HEK293T (cell line): ENCODE results near the gene MAGEA8.

ENCODE experiments used
- CTCF ChIA-PET: fragments of 350-600 bp; formaldehyde crosslinking; extraction: SDS; loops from one replicate; lab custom pipeline; 2021; ENCODE audit warnings: antibody characterized with exemption, inconsistent platforms; lab: Yijun Ruan, JAX
- POLR2A ChIA-PET: fragments of 350-600 bp; formaldehyde crosslinking; extraction: SDS; loops from one replicate; lab custom pipeline; 2020; ENCODE audit warnings: antibody characterized with exemption, inconsistent platforms; lab: Yijun Ruan, JAX
- DNase-seq: peaks from one replicate; pipeline ENCODE4 v3.0.0; 2012; ENCODE audit warnings: mixed read lengths; ENCODE audit errors: extremely low spot score
- ARNT ChIP-seq: fragments of 450-650 bp; IDR thresholded peaks from 2 replicates; pipeline ENCODE4 v1.6.1; 2017; ENCODE audit warnings: mild to moderate bottlenecking
- BHLHE40 ChIP-seq: fragments of 450-650 bp; IDR thresholded peaks from 2 replicates; pipeline ENCODE4 v1.6.1; 2016; ENCODE audit warnings: mild to moderate bottlenecking, moderate library complexity, borderline replicate concordance
- CTBP1 ChIP-seq: fragments of 450-650 bp; IDR thresholded peaks from 2 replicates; pipeline ENCODE4 v1.6.1; 2016; ENCODE audit warnings: borderline replicate concordance
- ELF4 ChIP-seq: fragments of 450-650 bp; IDR thresholded peaks from 2 replicates; pipeline ENCODE4 v1.6.1; 2017; ENCODE audit warnings: antibody characterized with exemption
- FOXA1 ChIP-seq: fragments of 450-650 bp; IDR thresholded peaks from 2 replicates; pipeline ENCODE4 v1.6.1; 2016; ENCODE audit warnings: mild to moderate bottlenecking
- FOXK2 ChIP-seq: fragments of 450-650 bp; IDR thresholded peaks from 2 replicates; pipeline ENCODE4 v1.6.1; 2016; ENCODE audit warnings: mild to moderate bottlenecking
- FOXM1 ChIP-seq: fragments of 450-650 bp; IDR thresholded peaks from 2 replicates; pipeline ENCODE4 v1.6.1; 2017; ENCODE audit warnings: mild to moderate bottlenecking, borderline replicate concordance
- HDGF ChIP-seq: fragments of 450-650 bp; IDR thresholded peaks from 2 replicates; pipeline ENCODE4 v1.6.1; 2017; ENCODE audit warnings: antibody characterized with exemption, borderline replicate concordance
- L3MBTL2 ChIP-seq: fragments of 450-650 bp; conservative IDR thresholded peaks from 2 replicates; pipeline ENCODE4 v1.6.1; 2016; ENCODE audit warnings: mild to moderate bottlenecking
- LEF1 ChIP-seq: fragments of 450-650 bp; IDR thresholded peaks from 2 replicates; pipeline ENCODE4 v1.6.1; 2017; ENCODE audit warnings: mild to moderate bottlenecking, borderline replicate concordance
- NFRKB ChIP-seq: fragments of 450-650 bp; IDR thresholded peaks from 2 replicates; pipeline ENCODE4 v1.6.1; 2016; ENCODE audit warnings: mild to moderate bottlenecking, moderate library complexity
- PKNOX1 ChIP-seq: fragments of 450-650 bp; IDR thresholded peaks from 2 replicates; pipeline ENCODE4 v1.6.1; 2016
- SP1 ChIP-seq: fragments of 450-650 bp; IDR thresholded peaks from 2 replicates; pipeline ENCODE4 v1.6.1; 2017
- SUZ12 ChIP-seq: fragments of 450-650 bp; IDR thresholded peaks from 2 replicates; pipeline ENCODE4 v1.6.1; 2016; ENCODE audit warnings: mild to moderate bottlenecking
- TARDBP ChIP-seq: fragments of 450-650 bp; IDR thresholded peaks from 2 replicates; pipeline ENCODE4 v1.6.1; 2016
- ZNF384 ChIP-seq: fragments of 450-650 bp; IDR thresholded peaks from 2 replicates; pipeline ENCODE4 v1.6.1; 2016

The MAGEA8 gene

GRCh38 chrX:149845385-149845784, 35.6 kb upstream of the MAGEA8 start:
- POLR2A ChIA-PET, result no interaction called here
- TF ChIP-seq NFRKB (no peak), SUZ12 (no peak), BHLHE40 (no peak), HDGF (no peak), ARNT (no peak), L3MBTL2 (no peak)
- CTCF ChIA-PET, result no interaction called here
- no peak for DNase-seq

- TF ChIP-seq PKNOX1 (no peak), FOXM1 (no peak), ARNT (no peak), L3MBTL2 (no peak), ZNF384 (no peak), TARDBP (no peak), SUZ12 (no peak), FOXK2 (no peak), SP1 (no peak), NFRKB (no peak), BHLHE40 (no peak), CTBP1 (no peak), ELF4 (no peak), FOXA1 (no peak), HDGF (no peak), LEF1 (no peak)
- POLR2A ChIA-PET, result no interaction called here
These were observed 34.2 kb upstream of the MAGEA8 start for GRCh38 chrX:149846789-149847188.

DNA sequence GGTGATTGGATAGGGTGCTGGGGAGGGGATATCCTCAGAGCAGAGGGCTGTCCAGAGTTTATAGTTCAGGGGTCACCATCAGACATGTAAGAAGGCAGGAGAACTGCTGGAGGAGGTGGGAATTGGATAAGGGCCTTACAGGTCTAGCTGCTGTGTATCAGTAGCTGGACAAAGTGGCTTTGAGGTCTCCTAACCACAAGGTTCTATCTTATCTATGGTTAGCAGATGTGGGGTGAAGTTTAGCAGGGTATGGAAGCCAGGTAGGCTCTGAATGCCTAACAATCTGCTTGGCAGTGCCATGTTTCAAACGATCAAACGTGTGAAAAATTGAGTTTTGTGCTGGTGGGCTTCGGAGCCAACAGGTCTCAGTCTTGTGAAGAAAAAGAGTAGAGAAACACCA, 32.1 kb upstream of the MAGEA8 start:
- CTCF ChIA-PET, result interaction anchor here (0.6 kb wide), 1 partner anchor 23 kb away, joined by 3 read pairs; no protein-coding TSS in a partner anchor
- POLR2A ChIA-PET, result interaction anchor here (1.2 kb wide), 1 partner anchor 90 kb away, joined by 4 read pairs; the partner anchor contains the start of gene EOLA2
- no peak for TF ChIP-seq HDGF
- no peak for TF ChIP-seq FOXM1
- TF ChIP-seq TARDBP, result no peak
- no peak for TF ChIP-seq PKNOX1
- TF ChIP-seq SUZ12, result no peak
- no peak for TF ChIP-seq LEF1
- no peak for TF ChIP-seq CTBP1
- TF ChIP-seq FOXK2, result no peak
- TF ChIP-seq FOXA1, result no peak
- TF ChIP-seq ELF4, result no peak
- no peak for TF ChIP-seq BHLHE40
- TF ChIP-seq ZNF384, result no peak
- no peak for TF ChIP-seq ARNT
- TF ChIP-seq SP1, result no peak
- TF ChIP-seq L3MBTL2, result no peak
- no peak for TF ChIP-seq NFRKB

More at GRCh38 chrX:149846789-149847188, 34.2 kb upstream of the MAGEA8 start:
- CTCF ChIA-PET, result interaction anchor here (1.1 kb wide), 1 partner anchor 12 kb away, joined by 3 read pairs; no protein-coding TSS in a partner anchor
- no peak for DNase-seq

DNA sequence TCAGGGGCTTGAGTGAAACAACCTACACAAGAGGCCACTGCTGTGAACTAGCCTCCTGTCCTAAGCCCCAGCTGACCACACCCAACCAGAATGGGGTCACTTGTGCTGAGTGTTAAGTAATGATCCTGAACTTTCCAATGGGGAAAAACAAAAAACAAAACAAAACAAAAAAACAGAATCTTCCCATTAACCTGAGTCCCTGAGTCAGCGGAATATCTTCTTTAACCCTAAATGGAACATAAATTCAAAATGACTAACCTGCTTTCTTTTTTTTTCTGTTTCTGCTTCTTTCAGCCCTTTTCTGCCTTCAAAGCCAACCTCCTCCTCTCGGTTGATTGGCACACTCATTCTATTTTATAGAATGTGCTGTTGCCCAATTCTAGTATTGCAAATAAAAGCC, 31.2 kb upstream of the MAGEA8 start:
- POLR2A ChIA-PET, result no interaction called here
- no peak for TF ChIP-seq FOXA1
- TF ChIP-seq LEF1, result no peak
- no peak for TF ChIP-seq FOXM1
- no peak for TF ChIP-seq FOXK2
- no peak for TF ChIP-seq TARDBP
- CTCF ChIA-PET, result interaction anchor here (0.7 kb wide), 1 partner anchor 56 kb away, joined by 3 read pairs; no protein-coding TSS in a partner anchor

More for the DNA sequence above, 32.1 kb upstream of the MAGEA8 start:
- DNase-seq, result no peak

DNA sequence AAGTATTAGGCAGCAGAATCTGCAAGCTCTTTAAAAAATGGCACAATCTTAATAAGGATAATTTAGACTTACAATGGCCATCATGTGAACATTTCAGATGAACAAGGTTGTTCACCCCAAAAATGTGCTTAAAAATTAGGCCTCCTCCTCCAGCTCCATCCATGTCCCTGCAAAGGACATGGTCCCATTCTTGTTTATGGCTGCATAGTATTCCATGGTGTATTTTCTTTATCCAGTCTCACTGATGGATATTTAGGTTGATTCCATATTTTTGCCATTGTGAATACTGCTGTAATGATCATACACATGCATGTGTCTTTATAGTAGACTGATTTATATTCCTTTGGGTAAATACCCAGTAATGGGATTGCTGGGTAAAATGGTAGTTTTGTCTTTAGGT, 29.1 kb upstream of the MAGEA8 start:
- TF ChIP-seq FOXA1 (no peak), BHLHE40 (no peak), SP1 (no peak), ZNF384 (no peak), L3MBTL2 (no peak), NFRKB (no peak), FOXM1 (no peak), PKNOX1 (no peak), ARNT (no peak), HDGF (no peak), TARDBP (no peak), CTBP1 (no peak), FOXK2 (no peak), ELF4 (no peak), SUZ12 (no peak), LEF1 (no peak)
- POLR2A ChIA-PET, result no interaction called here
- no peak for DNase-seq
- CTCF ChIA-PET, result no interaction called here

More for the DNA sequence above, 31.2 kb upstream of the MAGEA8 start:
- no peak for DNase-seq

DNA sequence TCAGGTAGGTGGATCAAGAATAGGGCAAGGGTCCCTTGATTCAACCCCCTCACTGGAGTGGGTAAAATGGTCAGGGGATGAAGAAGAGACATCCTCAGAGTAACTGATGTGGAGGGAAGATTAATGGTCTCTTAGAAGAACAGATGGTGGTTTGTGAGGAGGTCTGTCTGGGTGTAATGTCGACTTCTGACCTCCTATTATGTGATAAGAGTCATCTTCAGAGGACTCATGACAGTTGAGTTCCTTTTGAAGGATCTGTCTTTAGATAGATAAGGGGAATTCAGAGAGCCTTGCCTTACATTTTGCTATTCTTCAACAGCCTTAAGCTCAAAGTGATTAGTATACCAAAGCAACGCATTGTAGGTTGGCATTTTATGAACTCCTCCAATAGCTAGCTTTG, 27.1 kb upstream of the MAGEA8 start:
- no peak for DNase-seq
- ChIA-PET POLR2A (no interaction called here), CTCF (no interaction called here)
- TF ChIP-seq L3MBTL2 (no peak), ARNT (no peak), FOXM1 (no peak), FOXA1 (no peak), TARDBP (no peak), CTBP1 (no peak), ZNF384 (no peak), SP1 (no peak), FOXK2 (no peak), PKNOX1 (no peak), SUZ12 (no peak), ELF4 (no peak), LEF1 (no peak)
